Right cardiac atrium (tissue), 5 donors: Measurements from ENCODE around the gene POLD3. TPM values are rescaled to one million over a fixed set of nuclear protein-coding genes. Genes with fewer than 3 reads are reported as not detected.

Experiments used
- ATAC-seq, 2 donors: fragments of 200-7000 bp; cut with Tn5 transposase; one replicate each; pipeline versions ENCODE4 v1.8.0 to v1.9.1; 2020; ENCODE audit warnings: moderate library complexity in 2 of 2, mild to moderate bottlenecking in 1 of 2
- DNase-seq, 3 donors: peaks; one replicate each; pipeline ENCODE4 v3.0.0-alpha.2; 2020
- H3K27ac ChIP-seq: one replicate; pipeline ENCODE4 v1.5.1; 2013; ENCODE audit warnings: mild to moderate bottlenecking, low read length, control low read depth, moderate library complexity
- H3K27me3 ChIP-seq: one replicate; pipeline ENCODE4 v1.6.1; 2013; ENCODE audit not compliant: control insufficient read depth, insufficient read depth
- H3K4me1 ChIP-seq: one replicate; pipeline ENCODE4 v1.6.1; 2013; ENCODE audit warnings: low read length; ENCODE audit not compliant: control insufficient read depth, insufficient read depth
- H3K4me3 ChIP-seq: one replicate; pipeline ENCODE4 v1.5.1; 2013; ENCODE audit warnings: low read length, control low read depth
- H3K9me3 ChIP-seq: one replicate; pipeline ENCODE4 v1.6.1; 2013; ENCODE audit warnings: low read length; ENCODE audit not compliant: control insufficient read depth
- WGBS: extraction: QIAGEN DNeasy Blood & Tissue Kit; methylation state at CpG from one replicate; pipeline ENCODE4 v1.1.7; 2013; 5-methylcytosine and 5-hydroxymethylcytosine counted together
- intact Hi-C, 4 donors: fragments of 100-400 bp; cut with DNase I; formaldehyde crosslinking; loops; one replicate each; pipeline versions ENCODE4 v1.11.0 to v1.14.0; 2022 to 2023
- polyA plus RNA-seq: library from polyadenylated mRNA; stranded (reverse); fragments of 200-250 nt; gene quantifications from one replicate; pipeline ENCODE4 v1.2.3, GENCODE V29; 2013
- total RNA-seq, 4 donors: library from RNA; stranded (reverse); fragmentation: NEBNext Ultra II Directional; extraction: Animal tissue kit (Norgen Biotek cat#: 25700); gene quantifications; one replicate each; pipeline ENCODE4 v1.2.1, GENCODE V29; 2021
- donor health status: healthy with polysubstance abuse.
- donor health status: DM: no; HTN: yes; CAD: no.
- donor health status: DM: no; HTN: no; CAD: no.
- donor health status: DM: no; HTN: yes; CAD: no; lungs with severe emphysema.
- donor health status: DM: yes; HTN: yes; CAD: no.

POLD3 gene
- total and polyA plus RNA-seq, 5 donors, result 4.4 to 9.3 (median 7.5) TPM

- Histone ChIP-seq H3K27me3 (no peaks in the 10 kb centered on the region), H3K9me3 (no peaks in the 10 kb centered on the region), H3K27ac (no peak overlapping the region), H3K4me3 (no peak overlapping the region), H3K4me1 (no peaks in the 10 kb centered on the region)
- DNase-seq, result no peak
- no peak for ATAC-seq
- intact Hi-C loops, result loop anchor here in 1 of 4 donors (10.0 kb wide), 1 partner anchor 73 kb away; the partner anchor contains the start of gene LIPT2
- 85% methylated on average over 1 of the region's 1 CpG for WGBS
These were observed 24.4 kb upstream of the POLD3 start for GRCh38 chr11:74568028-74568427.

GRCh38 chr11:74570266-74571061 lies 21.9 kb upstream of the POLD3 start:
- DNase-seq, result peak in 2 of 3 donors; percentile 18 to 64
- no peak overlapping the region for H3K27ac ChIP-seq
- 63% methylated on average over 8 of the region's 8 CpGs for WGBS
- H3K4me3 ChIP-seq, result no peak overlapping the region
- H3K4me1 ChIP-seq, result no peaks in the 10 kb centered on the region
- peak in 1 of 2 donors; percentile 83 for ATAC-seq
- H3K9me3 ChIP-seq, result no peaks in the 10 kb centered on the region
- intact Hi-C loops, result loop anchor here (1.0 to 10.0 kb wide), 4 partner anchors 116 to 316 kb away; no protein-coding TSS in a partner anchor
- H3K27me3 ChIP-seq, result no peaks in the 10 kb centered on the region

GRCh38 chr11:74571062-74571399 lies 21.4 kb upstream of the POLD3 start:
- WGBS, result 74% methylated on average over 2 of the region's 2 CpGs
- DNase-seq, result no peak

GRCh38 chr11:74572349-74572748 lies 20.0 kb upstream of the POLD3 start:
- Histone ChIP-seq H3K27me3 (no peaks in the 10 kb centered on the region), H3K9me3 (no peaks in the 10 kb centered on the region), H3K4me3 (no peak overlapping the region), H3K27ac (no peak overlapping the region), H3K4me1 (no peaks in the 10 kb centered on the region)
- DNase-seq, result no peak
- no peak for ATAC-seq
- intact Hi-C loops, result loop anchor here (2.0 to 10.0 kb wide), 4 partner anchors 118 to 318 kb away; no protein-coding TSS in a partner anchor
- 84% methylated on average over 4 of the region's 4 CpGs for WGBS

More at GRCh38 chr11:74571062-74571399, 21.4 kb upstream of the POLD3 start:
- Histone ChIP-seq H3K27ac (no peak overlapping the region), H3K27me3 (no peaks in the 10 kb centered on the region), H3K4me3 (no peak overlapping the region), H3K4me1 (no peaks in the 10 kb centered on the region), H3K9me3 (no peaks in the 10 kb centered on the region)
- intact Hi-C loops, result loop anchor here (5.0 to 10.0 kb wide), 3 partner anchors 116 to 316 kb away; no protein-coding TSS in a partner anchor
- ATAC-seq, result no peak

GRCh38 chr11:74574563-74574962 lies 17.8 kb upstream of the POLD3 start:
- Histone ChIP-seq H3K27me3 (no peaks in the 10 kb centered on the region), H3K4me1 (no peaks in the 10 kb centered on the region), H3K9me3 (no peaks in the 10 kb centered on the region), H3K4me3 (no peak overlapping the region), H3K27ac (no peak overlapping the region)
- ATAC-seq (no peak), DNase-seq (no peak)
- 88% methylated on average over 6 of the region's 6 CpGs for WGBS
- intact Hi-C loops, result loop anchor here (5.0 to 10.0 kb wide), 3 partner anchors 120 to 320 kb away; no protein-coding TSS in a partner anchor

GRCh38 chr11:74575999-74576398 lies 16.4 kb upstream of the POLD3 start:
- Histone ChIP-seq H3K4me1 (no peaks in the 10 kb centered on the region), H3K9me3 (no peaks in the 10 kb centered on the region), H3K4me3 (no peak overlapping the region), H3K27me3 (no peaks in the 10 kb centered on the region), H3K27ac (no peak overlapping the region)
- WGBS, result 98% methylated on average over 3 of the region's 3 CpGs
- intact Hi-C loops, result loop anchor here (10.0 kb wide), 2 partner anchors 121 to 321 kb away; no protein-coding TSS in a partner anchor
- ATAC-seq (no peak), DNase-seq (no peak)

GRCh38 chr11:74577181-74577580 lies 15.2 kb upstream of the POLD3 start:
- DNase-seq, result no peak

GRCh38 chr11:74577624-74578396 lies 14.6 kb upstream of the POLD3 start:
- WGBS, result 86% methylated on average over 6 of the region's 6 CpGs
- no peak for DNase-seq
- Histone ChIP-seq H3K4me1 (no peaks in the 10 kb centered on the region), H3K27ac (no peak overlapping the region), H3K27me3 (no peaks in the 10 kb centered on the region), H3K4me3 (no peak overlapping the region), H3K9me3 (no peaks in the 10 kb centered on the region)
- intact Hi-C loops, result loop anchor here (10.0 kb wide), 2 partner anchors 123 to 323 kb away; no protein-coding TSS in a partner anchor
- ATAC-seq, result no peak

More at GRCh38 chr11:74577181-74577580, 15.2 kb upstream of the POLD3 start:
- Histone ChIP-seq H3K27ac (no peak overlapping the region), H3K4me3 (no peak overlapping the region), H3K9me3 (no peaks in the 10 kb centered on the region), H3K4me1 (no peaks in the 10 kb centered on the region), H3K27me3 (no peaks in the 10 kb centered on the region)
- ATAC-seq, result no peak
- 77% methylated on average over 4 of the region's 4 CpGs for WGBS
- intact Hi-C loops, result loop anchor here (10.0 kb wide), 2 partner anchors 122 to 322 kb away; no protein-coding TSS in a partner anchor

GRCh38 chr11:74579577-74580270 lies 12.7 kb upstream of the POLD3 start:
- intact Hi-C loops, result loop anchor here (10.0 kb wide), 2 partner anchors 125 to 325 kb away; no protein-coding TSS in a partner anchor
- Histone ChIP-seq H3K9me3 (no peaks in the 10 kb centered on the region), H3K27ac (no peak overlapping the region), H3K27me3 (no peaks in the 10 kb centered on the region), H3K4me3 (no peak overlapping the region), H3K4me1 (no peaks in the 10 kb centered on the region)
- 55% methylated on average over 6 of the region's 6 CpGs for WGBS
- no peak for DNase-seq
- no peak for ATAC-seq

GRCh38 chr11:74581954-74582547 lies 10.3 kb upstream of the POLD3 start:
- H3K4me1 ChIP-seq, result no peaks in the 10 kb centered on the region
- WGBS, result 88% methylated on average over 4 of the region's 4 CpGs
- no peak overlapping the region for H3K27ac ChIP-seq
- H3K9me3 ChIP-seq, result no peaks in the 10 kb centered on the region
- intact Hi-C loops, result no loop called here
- no peaks in the 10 kb centered on the region for H3K27me3 ChIP-seq
- ATAC-seq (no peak), DNase-seq (no peak)
- H3K4me3 ChIP-seq, result no peak overlapping the region
